ENCODE data around the gene NSUN2.

NSUN2 gene

DNA sequence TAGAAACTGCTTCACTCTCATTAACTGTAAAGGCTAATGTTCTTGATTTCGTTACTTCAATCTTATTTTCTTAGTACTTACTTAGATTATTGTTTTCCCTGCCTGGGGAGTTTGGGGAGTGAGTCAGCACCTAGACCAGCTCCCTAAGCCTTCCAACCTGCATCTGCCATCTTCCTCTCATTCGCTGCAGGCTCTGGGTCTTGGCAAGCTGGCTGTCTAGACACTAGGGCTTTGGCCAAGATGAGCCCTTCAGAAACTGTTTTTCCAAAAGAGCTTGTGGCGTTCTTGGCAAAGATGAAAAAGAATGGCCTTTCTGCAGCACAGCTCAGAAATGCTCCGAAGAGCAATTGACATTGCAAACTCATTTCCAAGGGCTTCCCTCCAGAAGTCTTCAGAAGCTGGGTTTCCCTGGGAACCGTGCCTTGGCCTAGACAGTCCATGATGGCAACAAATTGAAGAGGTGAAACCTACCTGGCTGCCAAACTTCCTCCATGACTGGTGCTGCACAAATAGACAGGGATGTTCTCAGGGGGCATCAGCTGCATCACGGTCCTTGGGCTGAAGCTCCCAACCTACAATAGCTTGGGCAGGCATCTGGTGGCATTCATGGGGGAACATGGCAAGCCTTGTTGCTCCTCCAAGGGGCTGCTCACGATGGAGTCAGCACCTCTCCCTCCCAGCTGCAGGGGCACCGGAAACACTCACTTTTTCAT lies 76.6 kb downstream of the NSUN2 start:
- DNase-seq (ENCODE audit: low read depth), result no peak

DNA sequence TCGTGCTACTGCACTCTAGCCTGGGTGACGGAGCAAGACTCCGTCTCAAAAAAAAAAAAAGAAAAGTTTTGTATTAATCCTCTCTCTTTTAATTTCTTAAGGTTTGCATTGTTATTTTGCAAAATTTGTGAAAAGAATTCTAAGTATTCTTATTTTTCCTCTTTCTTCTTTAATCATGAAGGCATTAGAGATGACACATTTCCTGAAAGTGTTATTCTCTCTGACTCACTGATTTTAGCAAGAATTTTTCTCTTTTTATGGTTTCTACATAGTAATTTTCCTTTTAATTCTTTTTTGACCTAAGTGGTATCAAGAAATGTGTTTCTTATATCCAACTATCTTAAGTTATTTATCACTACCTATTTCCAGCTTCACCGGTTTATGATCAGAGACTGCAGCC lies 78.0 kb downstream of the NSUN2 start:
- no peak for DNase-seq (ENCODE audit: low read depth)

DNA sequence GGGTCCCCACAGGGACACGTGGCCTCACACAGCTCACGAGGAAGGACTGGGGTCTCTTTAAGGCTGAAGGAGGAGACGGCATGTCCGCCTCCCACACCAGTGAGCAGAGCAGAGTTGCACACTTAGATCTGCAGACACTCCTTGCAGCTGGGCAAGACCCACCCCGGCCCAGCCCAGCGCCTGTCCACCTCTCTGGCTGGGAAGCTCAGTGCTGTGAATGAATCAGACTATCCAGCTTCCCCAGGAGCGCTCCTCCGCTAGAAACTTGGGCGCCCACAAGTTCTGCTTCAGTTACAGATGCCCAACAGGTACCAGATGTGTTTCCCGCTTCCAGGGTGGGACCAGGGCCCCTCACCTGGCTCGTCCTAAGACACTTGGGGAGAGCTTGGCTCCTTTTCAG lies 78.9 kb downstream of the NSUN2 start:
- DNase-seq (ENCODE audit: low read depth), result no peak

DNA sequence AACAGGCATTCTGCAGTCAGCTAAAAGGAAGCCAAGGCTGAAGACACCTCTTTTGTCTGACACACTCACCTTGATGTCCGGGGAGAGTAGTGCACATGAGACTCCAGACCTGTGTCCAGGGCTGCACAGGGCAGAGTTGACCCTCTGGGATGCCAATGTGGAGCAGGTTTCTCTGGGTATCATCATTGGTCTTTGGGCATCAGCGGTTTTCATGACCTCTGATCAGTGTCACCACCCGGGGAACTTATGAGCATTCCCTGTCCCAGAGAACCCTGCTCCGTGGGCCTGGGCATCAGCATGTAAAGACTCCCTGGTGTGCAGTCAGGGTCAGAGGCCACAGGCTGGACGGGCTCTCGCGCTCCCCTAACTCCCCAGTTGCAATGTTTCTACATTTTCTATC lies 80.2 kb downstream of the NSUN2 start:
- no peak for DNase-seq (ENCODE audit: low read depth)

DNA sequence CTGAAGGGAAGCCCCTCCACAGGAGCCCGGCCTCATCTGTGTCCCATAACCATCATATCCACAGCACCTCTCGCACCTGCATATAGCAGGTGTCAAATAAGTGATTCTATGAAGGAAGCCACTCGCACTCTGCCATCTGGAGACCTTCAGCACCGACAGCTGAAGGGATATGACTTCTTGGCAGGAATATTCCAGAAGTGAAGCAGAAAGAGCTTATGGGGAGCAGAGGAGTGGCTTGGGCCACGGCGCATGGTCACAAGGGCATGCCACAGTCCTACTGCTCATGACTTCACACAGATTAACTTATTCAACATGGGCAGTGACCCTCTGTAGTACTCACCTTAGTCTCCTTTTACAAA lies 80.9 kb downstream of the NSUN2 start:
- no peak for DNase-seq (ENCODE audit: low read depth)

DNA sequence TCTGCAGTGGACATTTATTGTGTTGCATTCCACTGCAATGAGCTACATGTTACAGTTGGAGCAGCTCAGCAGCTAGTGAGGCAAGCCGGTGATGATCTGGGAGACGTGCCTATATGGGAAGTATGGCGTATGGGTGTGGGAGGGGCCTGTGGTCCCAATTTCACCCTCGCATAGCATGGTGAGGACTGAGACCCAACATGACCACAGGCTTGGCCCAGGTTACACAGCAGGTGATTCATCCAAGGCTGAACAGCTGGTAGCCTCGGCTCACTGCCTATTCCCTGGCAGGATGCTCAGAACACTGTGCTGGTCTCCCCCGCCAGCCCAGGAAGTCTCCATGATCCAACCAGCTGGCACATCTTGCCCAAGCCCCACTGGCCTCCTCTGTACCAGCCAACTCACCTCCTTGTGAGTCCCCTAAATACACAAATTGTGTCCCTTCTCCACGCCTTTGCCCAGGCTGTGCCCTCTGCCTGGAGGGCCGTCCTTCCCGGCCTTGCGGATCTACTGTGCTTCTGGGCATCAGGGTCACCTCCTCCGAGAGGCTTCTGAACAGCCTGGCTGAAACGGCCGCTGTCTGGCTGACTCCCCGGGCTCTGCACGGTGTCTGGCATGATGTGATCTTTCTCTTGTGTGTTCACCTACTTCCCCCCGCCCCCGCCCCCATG lies 81.4 kb downstream of the NSUN2 start:
- DNase-seq (ENCODE audit: low read depth), result no peak

DNA sequence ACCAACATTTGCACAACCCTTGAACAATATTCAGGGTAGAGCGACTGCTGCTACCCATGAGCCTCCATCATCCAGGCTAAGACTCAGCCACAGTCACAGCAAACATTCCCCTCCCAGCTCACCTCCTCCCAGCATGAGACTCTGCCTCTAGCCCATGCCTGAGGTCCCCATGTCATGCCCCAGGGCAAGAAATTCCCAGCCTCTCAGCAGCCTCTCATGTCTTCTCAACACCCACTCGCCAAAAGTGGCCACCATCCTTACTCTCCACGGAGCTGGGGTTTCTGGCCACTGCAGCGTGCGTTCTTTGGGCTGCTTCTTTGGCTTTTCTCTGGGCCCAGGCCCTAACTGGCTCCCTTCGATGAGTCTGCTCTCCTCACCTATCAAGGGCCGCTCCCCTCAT lies 82.2 kb downstream of the NSUN2 start:
- DNase-seq (ENCODE audit: low read depth), result no peak

All from stimulated activated CD8-positive, alpha-beta memory T cell treated with anti-CD3 and anti-CD28 coated beads, Interleukin-12 subunit alpha, Interleukin-12 subunit beta, amount 100 ng/mL, for 1 hour (primary cell).